ENCODE measurements around the gene WWOX.

GRCh38 chr16:78684030-78684611 is 584.7 kb downstream of the WWOX start:
- TF ChIP-seq CTCF (conservative IDR thresholded peaks at IDR 0.05) (no peak), EZH2 (IDR thresholded peaks at IDR 0.05; ENCODE audit: low read depth) (no peak)

Data from PC-9 (cell line).